Type B pancreatic cell (in vitro differentiated cells): ENCODE measurements around the gene IRF3. TPM values are rescaled to one million over a fixed set of nuclear protein-coding genes. Genes with fewer than 3 reads are reported as not detected.
A peak's percentile ranks its signal among the peaks of the same experiment; 100 is the strongest.

Experiments used
- DNase-seq: peaks from one replicate; pipeline ENCODE4 v3.0.0; 2021; ENCODE audit warnings: mixed read lengths; ENCODE audit not compliant: unreplicated experiment; ENCODE audit errors: extremely low spot score
- H3K27ac Mint-ChIP-seq: 2 replicates; pipeline ENCODE4 v1.8.0; 2021; ENCODE audit warnings: mild to moderate bottlenecking, mixed read lengths
- H3K27me3 Mint-ChIP-seq: 2 replicates; pipeline ENCODE4 v1.8.0; 2021; ENCODE audit warnings: mixed read lengths
- H3K36me3 Mint-ChIP-seq: 2 replicates; pipeline ENCODE4 v1.8.0; 2021; ENCODE audit warnings: mixed read lengths
- H3K4me1 Mint-ChIP-seq: one replicate; pipeline ENCODE4 v1.8.0; 2021; ENCODE audit warnings: mixed read lengths; ENCODE audit not compliant: unreplicated experiment
- H3K4me3 Mint-ChIP-seq: 2 replicates; pipeline ENCODE4 v1.8.0; 2021; ENCODE audit warnings: mild to moderate bottlenecking, mixed read lengths
- H3K9me3 Mint-ChIP-seq: 2 replicates; pipeline ENCODE4 v1.8.0; 2021; ENCODE audit warnings: mixed read lengths
- total RNA-seq: library from RNA; stranded (reverse); gene quantifications from 2 replicates; pipeline ENCODE4 v1.2.1, GENCODE V29; 2021; ENCODE audit warnings: low replicate concordance
- TF ChIP-seq, protein P1 (sequence below): fragments of 200-600 bp; sonication (generic); conservative IDR thresholded peaks from 2 replicates; pipeline ENCODE4 v1.5.0; 2021; ENCODE audit warnings: antibody characterized with exemption, mild to moderate bottlenecking

The IRF3 gene
- total RNA-seq, 1 donor from 2014 or later = 81.4 TPM

DNA sequence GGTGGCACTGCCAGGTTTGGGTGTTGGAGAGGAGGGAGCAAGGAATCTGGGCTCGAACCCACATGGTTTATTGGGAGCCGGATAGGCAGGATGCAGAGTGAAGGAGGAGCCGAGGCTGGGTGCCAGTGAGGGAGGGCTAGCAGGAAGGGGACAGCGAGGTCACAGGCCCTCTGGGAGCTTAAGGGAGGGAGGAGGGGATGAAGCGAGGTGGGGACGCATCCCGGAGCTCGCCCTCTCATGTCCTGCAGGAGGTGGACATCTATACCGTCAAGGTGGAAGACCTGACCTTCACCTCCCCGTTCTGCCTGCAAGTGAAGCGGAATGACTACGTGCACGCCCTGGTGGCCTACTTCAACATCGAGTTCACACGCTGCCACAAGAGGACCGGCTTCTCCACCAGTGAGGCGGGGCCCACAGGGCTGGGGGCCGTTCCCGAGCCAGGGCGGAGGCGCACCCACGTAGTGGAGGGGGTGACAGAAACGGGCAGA is 20.2 kb upstream of the IRF3 start:
- H3K27me3 Mint-ChIP-seq = peaks cover 7% of the 10 kb centered on the region
- peaks cover 17% of the 10 kb centered on the region for H3K4me1 Mint-ChIP-seq
- peak; percentile 62 for DNase-seq
- no peak overlapping the region for H3K4me3 Mint-ChIP-seq
- no peak overlapping the region for H3K27ac Mint-ChIP-seq
- H3K9me3 Mint-ChIP-seq = no peaks in the 10 kb centered on the region
- TF ChIP-seq, protein P1, sequence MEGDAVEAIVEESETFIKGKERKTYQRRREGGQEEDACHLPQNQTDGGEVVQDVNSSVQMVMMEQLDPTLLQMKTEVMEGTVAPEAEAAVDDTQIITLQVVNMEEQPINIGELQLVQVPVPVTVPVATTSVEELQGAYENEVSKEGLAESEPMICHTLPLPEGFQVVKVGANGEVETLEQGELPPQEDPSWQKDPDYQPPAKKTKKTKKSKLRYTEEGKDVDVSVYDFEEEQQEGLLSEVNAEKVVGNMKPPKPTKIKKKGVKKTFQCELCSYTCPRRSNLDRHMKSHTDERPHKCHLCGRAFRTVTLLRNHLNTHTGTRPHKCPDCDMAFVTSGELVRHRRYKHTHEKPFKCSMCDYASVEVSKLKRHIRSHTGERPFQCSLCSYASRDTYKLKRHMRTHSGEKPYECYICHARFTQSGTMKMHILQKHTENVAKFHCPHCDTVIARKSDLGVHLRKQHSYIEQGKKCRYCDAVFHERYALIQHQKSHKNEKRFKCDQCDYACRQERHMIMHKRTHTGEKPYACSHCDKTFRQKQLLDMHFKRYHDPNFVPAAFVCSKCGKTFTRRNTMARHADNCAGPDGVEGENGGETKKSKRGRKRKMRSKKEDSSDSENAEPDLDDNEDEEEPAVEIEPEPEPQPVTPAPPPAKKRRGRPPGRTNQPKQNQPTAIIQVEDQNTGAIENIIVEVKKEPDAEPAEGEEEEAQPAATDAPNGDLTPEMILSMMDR = no peak
- peaks cover 11% of the 10 kb centered on the region for H3K36me3 Mint-ChIP-seq

DNA sequence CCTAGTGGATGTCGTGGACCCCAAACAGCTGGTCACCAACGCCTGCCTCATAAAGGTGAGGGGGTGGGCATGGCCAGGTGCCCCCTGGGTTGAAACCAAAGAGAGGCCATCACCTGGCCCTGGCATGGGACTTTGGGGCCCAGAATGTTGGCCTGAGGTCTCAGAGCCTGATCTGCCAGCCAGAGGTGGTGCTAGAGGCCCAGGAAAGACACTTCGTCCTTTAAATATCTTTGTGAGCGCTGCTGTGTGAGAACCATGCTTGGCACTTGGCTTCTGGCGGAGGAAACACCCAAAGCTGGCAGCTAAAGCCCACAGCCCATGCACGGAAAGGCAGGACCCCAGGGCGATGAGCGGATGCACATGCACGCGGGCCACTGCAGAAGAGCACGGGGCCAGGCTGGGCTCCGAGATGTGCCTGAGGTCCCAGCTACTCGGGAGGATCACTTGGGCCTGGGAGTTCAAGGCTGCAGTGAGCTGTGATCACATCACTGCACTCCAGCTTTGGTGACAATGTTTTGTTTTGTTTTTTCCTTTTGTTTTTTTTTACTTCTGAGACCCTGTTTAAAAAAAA is 19.4 kb upstream of the IRF3 start:
- H3K4me3 Mint-ChIP-seq = no peak overlapping the region
- peaks cover 11% of the 10 kb centered on the region for H3K36me3 Mint-ChIP-seq
- TF ChIP-seq, protein P1 = no peak
- no peaks in the 10 kb centered on the region for H3K9me3 Mint-ChIP-seq
- H3K4me1 Mint-ChIP-seq = peaks cover 12% of the 10 kb centered on the region
- DNase-seq = no peak
- no peak overlapping the region for H3K27ac Mint-ChIP-seq
- H3K27me3 Mint-ChIP-seq = no peaks in the 10 kb centered on the region

DNA sequence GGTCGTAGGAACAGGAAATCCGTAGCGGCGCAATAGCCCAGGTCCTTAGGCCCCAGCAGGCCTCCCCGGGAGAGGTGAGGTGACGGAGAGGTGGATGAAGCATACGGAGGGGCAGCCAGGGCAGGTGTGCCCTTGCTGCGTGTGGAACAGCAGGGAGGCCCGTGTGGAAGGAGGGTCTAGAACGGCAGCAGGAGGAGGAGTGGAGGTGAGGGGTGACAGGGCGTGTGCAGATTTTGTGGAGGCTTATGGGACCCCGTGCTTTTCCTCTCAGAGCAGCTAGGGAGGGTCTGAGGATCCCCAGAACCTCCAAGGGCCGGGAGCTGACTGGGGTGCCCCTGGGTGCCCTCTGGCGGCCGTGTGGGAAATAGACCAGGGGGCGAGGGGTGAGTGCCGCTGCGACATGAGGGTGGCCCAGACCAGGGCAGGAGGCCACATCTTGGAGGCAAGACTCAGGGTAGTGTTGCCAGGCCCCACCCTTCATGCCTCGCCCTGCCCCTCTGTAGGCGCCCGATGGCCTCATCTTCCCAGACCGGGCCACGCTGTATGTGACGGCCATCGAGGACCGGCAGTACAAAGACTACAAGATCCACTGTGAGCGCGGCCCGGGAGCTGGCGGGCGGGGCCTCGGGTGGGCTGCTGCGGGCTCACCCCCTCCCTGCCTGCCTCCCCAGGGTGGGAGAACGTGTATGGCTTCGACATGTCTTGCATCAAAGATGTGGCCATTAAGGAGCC is 18.8 kb upstream of the IRF3 start:
- Mint-ChIP-seq H3K27ac (no peak overlapping the region), H3K4me3 (no peak overlapping the region), H3K36me3 (peaks cover 11% of the 10 kb centered on the region), H3K27me3 (no peaks in the 10 kb centered on the region), H3K4me1 (peaks cover 12% of the 10 kb centered on the region), H3K9me3 (no peaks in the 10 kb centered on the region)
- TF ChIP-seq, protein P1 = peak; percentile 54
- peak; percentile 69 for DNase-seq

DNA sequence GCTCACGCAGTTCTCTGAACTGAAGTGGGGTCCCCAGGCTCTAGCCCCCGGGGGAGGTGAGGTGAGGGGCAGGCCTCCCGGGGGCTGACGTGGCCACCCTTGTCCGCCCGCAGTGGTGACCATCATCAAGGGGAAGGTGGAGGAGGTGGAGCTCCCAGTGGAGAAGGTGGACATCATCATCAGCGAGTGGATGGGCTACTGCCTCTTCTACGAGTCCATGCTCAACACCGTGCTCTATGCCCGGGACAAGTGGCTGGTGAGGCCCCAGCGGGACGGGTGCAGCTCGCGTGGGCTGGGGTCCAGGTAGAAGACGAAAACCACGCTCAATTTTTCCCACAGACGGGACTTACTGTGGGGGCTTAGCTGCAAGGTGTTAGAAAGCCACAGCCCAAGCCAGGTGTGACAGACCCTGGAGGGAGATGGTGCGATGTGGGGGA is 18.2 kb upstream of the IRF3 start:
- Mint-ChIP-seq H3K36me3 (peaks cover 11% of the 10 kb centered on the region), H3K9me3 (no peaks in the 10 kb centered on the region), H3K4me3 (no peak overlapping the region), H3K4me1 (peaks cover 12% of the 10 kb centered on the region), H3K27ac (no peak overlapping the region), H3K27me3 (no peaks in the 10 kb centered on the region)
- TF ChIP-seq, protein P1 = no peak
- no peak for DNase-seq

DNA sequence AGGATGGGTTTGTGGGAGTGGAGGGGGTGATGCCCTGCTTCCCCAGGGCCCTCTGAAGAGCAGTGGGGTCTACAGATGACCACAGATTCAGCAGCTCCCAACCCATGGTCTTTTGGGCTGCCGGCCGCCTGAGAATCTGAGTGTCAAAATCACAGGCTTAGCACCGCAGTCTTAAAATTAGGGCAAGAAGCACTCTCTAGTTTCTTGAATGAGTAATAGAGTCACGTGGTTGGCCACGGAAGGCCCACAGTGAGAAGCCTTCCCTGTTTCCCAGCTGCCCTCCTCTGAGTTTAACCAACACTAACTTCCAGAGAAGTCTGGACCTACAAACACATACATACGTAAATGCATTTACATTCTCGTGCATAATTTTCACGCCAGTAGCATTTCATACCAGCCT is 16.6 kb upstream of the IRF3 start:
- Mint-ChIP-seq H3K4me1 (peaks cover 9% of the 10 kb centered on the region), H3K27me3 (no peaks in the 10 kb centered on the region), H3K4me3 (no peak overlapping the region), H3K9me3 (no peaks in the 10 kb centered on the region), H3K36me3 (peaks cover 8% of the 10 kb centered on the region), H3K27ac (no peak overlapping the region)
- TF ChIP-seq, protein P1 = no peak
- DNase-seq = no peak
